Measurements from ENCODE around the gene PADI6.

GRCh38 chr1:17447501-17447992 lies 75.6 kb downstream of the PADI6 start:
- TF ChIP-seq ZFP30 (CRISPR knock-in tag; IDR thresholded peaks at IDR 0.05): no peak
- no peak for TF ChIP-seq ZFP3 (CRISPR knock-in tag; IDR thresholded peaks at IDR 0.05)
- TF ChIP-seq ZC3H10 (CRISPR knock-in tag; IDR thresholded peaks at IDR 0.05): no peak
- TF ChIP-seq GLIS3 (CRISPR knock-in tag; IDR thresholded peaks at IDR 0.05): no peak
- TF ChIP-seq TSHZ2 (CRISPR knock-in tag; IDR thresholded peaks at IDR 0.05): no peak
- no peak for TF ChIP-seq ARNTL (CRISPR knock-in tag; IDR thresholded peaks at IDR 0.05; ENCODE audit: borderline replicate concordance, low read depth)
- no peak for TF ChIP-seq PATZ1 (CRISPR knock-in tag; IDR thresholded peaks at IDR 0.05; ENCODE audit: borderline replicate concordance)
- no peak for TF ChIP-seq BACH2 (CRISPR knock-in tag; IDR thresholded peaks at IDR 0.05; ENCODE audit: borderline replicate concordance)
- TF ChIP-seq CSDC2 (CRISPR knock-in tag; IDR thresholded peaks at IDR 0.05): no peak
- TF ChIP-seq TOX (CRISPR knock-in tag; IDR thresholded peaks at IDR 0.05; ENCODE audit: borderline replicate concordance): no peak
- no peak for TF ChIP-seq ZNF8 (CRISPR knock-in tag; IDR thresholded peaks at IDR 0.05)

Data from SK-N-SH treated with all-trans-retinoic acid at 6 μM for 48 hours (cell line).